Measurements from ENCODE around the gene MAGI1.

Gene MAGI1

GRCh38 chr3:65785065-65785645, 253.6 kb downstream of the MAGI1 start:
- DNase-seq: peak; percentile 67

GRCh38 chr3:65783117-65783516, 255.6 kb downstream of the MAGI1 start:
- no peak for DNase-seq

DNA sequence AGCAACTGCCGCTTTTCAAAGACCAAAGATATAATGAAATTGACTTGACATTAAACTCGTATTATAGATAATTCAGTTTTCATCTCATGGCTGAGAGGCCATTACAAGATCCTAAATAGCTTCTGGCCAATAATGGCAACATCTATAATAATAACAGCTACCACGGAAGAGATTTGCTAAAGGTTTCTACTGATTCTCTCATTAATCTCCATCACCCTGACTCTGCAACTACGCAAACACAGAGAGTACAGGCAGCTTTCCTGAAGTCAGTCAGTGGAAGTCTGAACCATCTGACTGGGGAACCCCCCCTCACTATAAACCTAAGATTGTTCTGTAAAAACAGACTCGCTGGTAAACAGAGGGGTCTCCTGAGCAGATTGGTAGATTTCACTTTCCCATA, 257.1 kb downstream of the MAGI1 start:
- no peak for DNase-seq

DNA sequence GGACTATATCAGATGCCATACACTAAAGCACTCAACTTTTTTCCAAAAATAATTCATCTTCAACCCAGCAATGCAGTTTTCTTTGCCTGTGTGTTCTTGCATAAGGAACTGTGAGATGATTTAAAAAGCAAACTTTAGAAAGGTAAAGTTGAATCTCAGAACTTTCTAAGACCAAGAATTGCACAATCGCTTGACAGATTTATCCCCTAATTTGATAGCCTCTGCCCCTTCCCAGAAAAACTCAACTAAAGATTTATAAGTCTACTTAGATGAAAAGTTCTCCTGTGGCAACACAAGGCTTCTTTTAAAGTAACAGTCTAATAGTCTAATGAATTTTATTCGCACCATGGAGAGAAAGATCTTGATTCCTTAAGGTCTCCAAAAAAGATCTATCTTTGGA, 259.3 kb downstream of the MAGI1 start:
- no peak for DNase-seq

GRCh38 chr3:65778968-65779367, 259.8 kb downstream of the MAGI1 start:
- peak; percentile 9 for DNase-seq

DNA sequence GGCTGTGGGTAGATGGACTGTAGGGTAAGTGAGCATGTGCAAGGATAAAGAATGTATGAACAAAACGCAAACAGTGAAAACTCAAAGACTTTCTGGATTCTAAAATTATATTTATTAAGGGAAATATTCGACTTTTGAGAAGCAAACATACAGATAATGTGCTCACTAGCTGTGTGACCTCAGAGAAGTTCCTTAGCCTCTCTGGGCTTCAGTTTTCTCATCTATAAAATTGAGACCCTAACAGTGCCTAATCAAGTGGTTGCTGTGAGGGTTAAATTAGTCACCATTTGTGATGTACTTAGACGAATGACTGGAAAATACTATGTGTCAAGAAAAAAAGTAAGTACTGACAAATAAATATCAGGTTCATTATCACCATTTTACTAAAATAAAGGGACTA, 261.7 kb downstream of the MAGI1 start:
- no peak for DNase-seq

DNA sequence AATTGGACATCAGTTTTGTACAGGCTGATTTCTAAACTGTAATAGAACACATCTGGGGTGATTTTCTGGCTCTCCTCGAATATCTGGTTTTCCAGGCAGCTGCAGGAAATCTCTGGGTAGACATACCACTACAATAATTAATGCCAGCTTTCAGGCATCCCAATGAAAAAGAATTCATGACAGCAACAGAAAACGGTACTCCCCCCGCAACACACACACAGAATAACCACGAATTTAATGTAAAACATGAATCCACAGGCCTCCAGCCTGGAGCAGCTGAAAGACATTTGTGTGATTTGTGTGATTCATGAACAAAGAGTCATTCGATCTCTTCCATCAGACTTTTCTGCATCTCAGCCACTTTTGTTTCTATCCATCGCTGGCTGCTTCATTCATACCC, 262.2 kb downstream of the MAGI1 start:
- DNase-seq: peak; percentile 9

- no peak for DNase-seq
These were observed 262.6 kb downstream of the MAGI1 start for GRCh38 chr3:65776081-65776480.

DNA sequence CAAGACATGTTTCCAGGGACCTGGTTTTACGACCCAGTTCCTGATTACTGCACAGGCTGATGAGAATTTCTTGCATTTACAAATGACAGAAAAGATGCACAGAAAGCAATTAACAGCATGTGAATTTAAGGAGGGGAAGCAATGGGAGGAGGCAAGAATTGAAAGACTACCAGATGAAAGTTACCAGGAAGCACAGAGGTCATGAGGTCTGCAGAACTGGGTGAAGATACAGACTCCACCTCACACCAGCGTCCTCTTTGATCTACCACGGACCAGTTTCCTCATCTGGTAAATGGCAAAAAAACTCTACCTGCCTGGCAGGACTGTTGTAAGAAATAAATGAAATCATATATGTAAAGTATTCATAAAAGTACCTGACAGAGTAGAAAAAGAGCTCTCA, 266.0 kb downstream of the MAGI1 start:
- no peak for DNase-seq

DNA sequence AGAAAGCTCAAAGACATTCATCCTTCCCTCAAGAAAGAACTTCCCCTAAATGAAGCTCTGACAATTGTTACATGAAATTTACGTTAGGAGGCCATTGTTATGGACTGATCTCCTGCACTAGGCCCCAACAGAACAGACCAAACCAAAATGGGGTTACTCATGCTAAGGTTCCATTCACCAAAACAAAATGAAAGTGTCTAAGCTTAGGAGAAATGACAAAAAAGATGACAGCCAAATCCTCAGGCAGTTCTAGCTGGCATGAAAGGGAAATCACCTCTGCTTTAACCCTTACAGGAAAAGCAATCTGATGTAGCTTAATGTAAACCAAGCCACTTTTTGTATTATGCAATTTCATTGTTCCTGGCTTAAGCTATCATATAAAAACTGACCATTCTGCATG, 271.2 kb downstream of the MAGI1 start:
- no peak for DNase-seq

DNA sequence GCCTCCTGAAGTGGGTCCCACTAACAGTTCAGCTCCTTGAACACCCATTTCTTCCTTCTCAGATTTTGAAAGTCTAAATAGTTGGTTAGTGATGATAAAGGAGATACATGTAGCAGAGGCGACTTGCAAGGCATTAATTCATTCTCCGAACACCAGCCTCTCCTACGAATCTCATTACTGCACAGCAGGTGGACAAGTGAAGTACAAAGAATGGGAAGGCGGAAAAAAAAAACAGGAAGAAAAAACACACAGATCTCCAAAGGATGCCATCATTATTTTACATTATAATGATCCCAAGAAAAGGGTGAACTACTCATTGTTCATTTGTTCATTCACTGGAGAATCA, 276.5 kb downstream of the MAGI1 start:
- DNase-seq: no peak

DNA sequence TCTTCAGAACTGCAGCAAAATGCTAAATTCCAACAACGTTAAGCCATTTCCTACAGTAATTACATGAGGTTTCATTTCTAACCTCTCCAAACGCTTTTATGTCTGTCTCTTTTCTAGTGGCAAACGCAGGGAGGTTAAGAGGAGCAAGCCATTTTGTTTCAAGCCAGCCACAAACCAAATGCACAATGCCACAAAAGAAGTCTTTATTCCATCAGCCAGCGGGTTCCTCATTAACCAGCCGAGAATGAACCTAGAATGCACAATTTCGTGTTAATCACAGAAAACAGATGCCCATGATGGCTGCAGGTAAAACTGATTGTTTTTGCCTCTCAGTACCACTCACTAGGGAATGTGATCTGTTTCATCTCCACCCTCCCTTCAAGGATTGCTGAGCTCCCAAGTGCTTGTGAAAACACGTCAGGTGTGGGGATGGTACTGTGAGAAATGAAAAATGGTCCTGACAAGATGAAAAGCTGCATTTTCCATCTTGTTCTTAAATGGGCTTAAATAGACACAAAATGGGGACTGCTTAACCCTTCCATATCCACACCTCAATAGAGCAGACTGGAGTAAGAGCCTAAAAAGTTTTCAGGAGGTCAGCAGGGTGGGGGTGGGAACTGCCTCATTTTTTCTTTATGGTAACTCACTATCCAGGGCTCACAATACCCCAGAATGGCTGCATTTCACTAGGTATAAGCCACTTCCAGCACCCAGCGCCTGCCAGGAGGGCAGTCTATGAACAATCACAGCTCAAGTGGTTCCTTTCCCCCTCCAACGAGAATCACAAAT, 277.1 kb downstream of the MAGI1 start:
- DNase-seq: no peak

DNA sequence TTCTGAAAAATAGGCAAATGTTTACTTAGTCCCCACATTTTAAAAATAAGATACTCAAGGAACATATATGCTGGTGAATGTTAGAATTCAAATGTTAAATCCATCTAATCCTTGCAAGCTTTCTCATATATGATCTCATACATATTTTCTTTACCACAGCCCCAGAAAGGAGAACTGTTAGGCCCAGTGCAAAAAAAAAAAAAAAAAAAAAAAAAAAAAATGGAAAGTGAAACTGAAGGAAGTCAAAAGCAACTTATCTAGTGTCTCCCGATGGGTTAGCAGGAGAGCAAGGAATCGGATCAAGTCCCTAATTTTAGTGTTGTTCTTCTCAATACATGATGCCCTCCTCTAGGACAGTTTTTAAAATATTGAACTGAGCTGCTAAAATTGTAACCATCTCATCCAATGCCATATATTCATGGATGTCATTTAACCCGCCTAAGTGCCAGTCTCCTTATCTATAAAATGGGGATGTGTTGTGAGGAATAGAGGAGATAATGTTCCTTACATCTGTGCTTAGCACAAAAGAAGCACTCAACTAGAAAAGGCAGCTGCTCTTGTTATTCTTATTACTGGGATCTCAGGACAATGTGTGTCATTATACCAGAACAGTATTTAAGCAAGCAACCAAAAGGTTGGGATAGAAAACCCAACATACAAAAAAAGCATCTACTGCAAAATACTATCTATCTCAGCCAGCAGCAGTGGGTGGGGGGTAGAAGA, 279.7 kb downstream of the MAGI1 start:
- peak; percentile 16 for DNase-seq

GRCh38 chr3:65758438-65758837, 280.3 kb downstream of the MAGI1 start:
- no peak for DNase-seq

GRCh38 chr3:65752636-65753035, 286.1 kb downstream of the MAGI1 start:
- DNase-seq: no peak

DNA sequence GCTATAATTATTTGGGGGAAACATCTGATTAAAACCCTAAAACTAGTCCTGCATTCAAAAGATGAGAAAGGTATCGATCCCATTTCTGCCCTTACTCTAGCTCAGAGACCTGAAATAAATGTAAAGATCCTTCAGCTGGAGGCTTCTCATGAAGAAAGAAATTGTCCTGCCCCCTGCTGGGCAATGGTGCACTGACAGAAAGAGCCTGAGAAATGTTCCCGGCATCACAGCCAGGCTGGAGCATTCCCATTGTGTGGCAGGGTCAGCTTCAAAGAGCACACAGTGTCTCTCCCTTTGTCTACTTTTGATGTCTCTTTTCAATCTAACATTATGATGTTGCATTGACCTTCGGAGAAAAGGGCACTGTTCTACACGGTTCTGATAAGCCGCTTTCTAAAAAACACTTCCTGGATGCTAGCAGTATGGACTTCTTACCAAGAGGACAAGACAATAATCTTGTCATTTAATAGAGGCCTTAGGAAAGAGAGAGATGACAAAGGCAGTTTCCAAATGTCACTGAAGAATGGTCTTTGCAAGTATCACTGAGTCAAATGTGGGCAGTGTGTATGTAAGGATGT, 287.5 kb downstream of the MAGI1 start:
- peak; percentile 45 for DNase-seq

DNA sequence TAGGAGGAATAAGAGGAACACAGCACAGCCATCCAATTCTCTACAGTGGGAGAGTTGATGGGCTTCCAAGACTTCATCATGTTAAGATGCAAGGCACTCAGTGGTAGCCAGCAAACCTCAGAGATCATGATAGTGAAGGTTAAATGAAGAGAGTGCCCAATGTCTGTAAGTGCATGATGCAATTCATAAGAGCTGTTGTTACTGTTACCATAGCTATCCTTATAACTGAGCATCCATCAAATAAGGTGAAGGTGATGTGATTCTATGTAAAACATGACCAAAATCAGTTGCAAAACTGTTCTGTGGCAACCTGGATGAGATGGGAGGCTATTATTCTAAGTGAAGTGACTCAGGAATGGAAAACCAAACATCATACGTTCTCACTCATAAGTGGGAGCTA, 289.7 kb downstream of the MAGI1 start:
- DNase-seq: no peak

- DNase-seq: no peak
These were observed 290.4 kb downstream of the MAGI1 start for GRCh38 chr3:65748326-65748725.

GRCh38 chr3:65746848-65747247, 291.9 kb downstream of the MAGI1 start:
- no peak for DNase-seq

DNA sequence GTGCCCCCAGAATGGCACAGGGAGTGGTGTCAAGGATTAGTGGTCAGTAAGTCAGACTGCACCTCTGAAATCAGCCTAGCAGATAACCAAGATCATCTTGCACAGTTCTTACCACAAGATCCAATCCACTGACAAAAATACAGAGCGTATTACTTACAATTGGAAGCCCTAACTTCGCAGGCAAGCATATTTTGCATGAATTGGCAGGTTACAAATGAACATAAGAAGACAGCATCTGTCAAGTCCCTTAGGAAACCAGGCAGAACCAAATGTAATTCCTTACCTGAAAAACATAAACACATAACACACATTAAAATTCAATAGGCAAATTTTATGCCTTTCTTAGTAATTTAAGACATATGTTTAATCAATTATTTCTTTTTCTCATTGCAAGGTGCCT, 293.4 kb downstream of the MAGI1 start:
- no peak for DNase-seq

DNA sequence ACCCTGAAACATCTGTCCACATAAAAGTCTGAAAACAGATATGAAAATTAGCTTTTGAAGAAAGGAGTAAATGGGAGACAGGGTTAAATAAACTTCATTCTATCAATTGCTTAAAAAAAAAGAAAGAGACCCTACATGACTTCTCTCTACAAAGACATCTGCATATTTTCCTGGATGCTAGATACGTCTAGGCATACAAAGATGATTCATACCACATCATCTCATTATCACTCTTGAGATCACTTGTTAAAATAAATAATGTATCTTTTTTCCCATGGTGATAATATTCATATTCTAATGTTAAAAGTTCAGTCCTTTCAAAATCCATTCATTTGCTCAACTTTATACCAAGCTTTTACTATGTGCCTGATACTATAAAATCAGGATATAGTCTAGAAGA, 295.8 kb downstream of the MAGI1 start:
- DNase-seq: peak; percentile 52

DNA sequence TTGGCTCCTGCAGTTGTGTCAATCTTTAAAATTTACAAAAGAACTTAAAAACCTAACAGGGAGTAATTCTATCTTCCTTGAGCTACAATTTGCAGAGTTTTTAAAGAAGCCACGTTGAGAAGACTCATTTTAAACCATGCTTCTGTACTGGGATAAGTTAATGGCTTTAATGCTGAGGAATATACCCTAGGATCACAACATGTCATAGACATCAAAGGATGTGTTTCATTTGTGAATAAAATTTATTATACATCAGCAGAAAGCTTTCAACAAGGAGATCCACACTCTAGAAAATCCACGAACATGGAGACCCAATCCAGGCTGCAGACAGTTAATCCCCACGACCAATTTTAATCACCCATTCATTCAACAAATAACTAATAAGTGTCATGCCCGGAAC, 297.2 kb downstream of the MAGI1 start:
- no peak for DNase-seq

- DNase-seq: no peak
These were observed 298.7 kb downstream of the MAGI1 start for GRCh38 chr3:65739901-65740541.

All from EL (cell line).